Activated T-cell treated with anti-CD3 and anti-CD28 coated beads, Interleukin-2, amount 50 U/mL, for 72 hours (primary cell): Measurements from ENCODE around the gene FCGR3A. TPM values are rescaled to one million over a fixed set of nuclear protein-coding genes. Genes with fewer than 3 reads are reported as not detected.
A peak's percentile ranks its signal among the peaks of the same experiment; 100 is the strongest.
"Not testable (repeated sequence)": the region's sequence is repeated elsewhere in the genome, so short reads cannot be mapped to it uniquely, and the experiment has no call there.

Experiments
- ATAC-seq, 2 donors: fragments of 150-1000 bp; cut with Tn5 transposase; replicated peaks in 1 of 2; 2 replicates each; pipeline ENCODE4 v1.10.0; 2021; ENCODE audit warnings: moderate library complexity in 2 of 2, mild to moderate bottlenecking in 1 of 2
- DNase-seq, 2 donors: peaks; one replicate each; pipeline ENCODE4 v3.0.0; 2021 to 2022; ENCODE audit warnings: mixed read lengths in 1 of 2
- H3K27ac Mint-ChIP-seq: one replicate; pipeline ENCODE4 v1.8.0; 2022; ENCODE audit warnings: mild to moderate bottlenecking, moderate library complexity, mixed read lengths
- H3K27me3 Mint-ChIP-seq: one replicate; pipeline ENCODE4 v1.8.0; 2022; ENCODE audit warnings: low read depth, mixed read lengths
- H3K36me3 Mint-ChIP-seq, 2 donors: one replicate each; pipeline ENCODE4 v1.8.0; 2022; ENCODE audit warnings: mixed read lengths in 2 of 2, mild to moderate bottlenecking in 1 of 2; ENCODE audit not compliant: insufficient read depth in 2 of 2
- H3K4me1 Mint-ChIP-seq: one replicate; pipeline ENCODE4 v1.8.0; 2022; ENCODE audit warnings: low read depth, mixed read lengths
- H3K4me3 Mint-ChIP-seq, 2 donors: one replicate each; pipeline ENCODE4 v1.8.0; 2022; ENCODE audit warnings: mild to moderate bottlenecking in 2 of 2, mixed read lengths in 2 of 2, moderate library complexity in 2 of 2
- H3K9me3 Mint-ChIP-seq, 2 donors: one replicate each; pipeline ENCODE4 v1.8.0; 2022; ENCODE audit warnings: mixed read lengths in 2 of 2
- total RNA-seq, 2 donors: library from RNA; stranded (reverse); gene quantifications; one replicate each; pipeline ENCODE4 v1.2.3, GENCODE V29; 2022

FCGR3A gene
- total RNA-seq, 2 donors from 2014 or later = 0.38 to 1.5 TPM

GRCh38 chr1:161548749-161549406, 740 bp downstream of the FCGR3A start:
- not testable (repeated sequence) for H3K27ac Mint-ChIP-seq, H3K27me3 Mint-ChIP-seq, DNase-seq, H3K9me3 Mint-ChIP-seq, ATAC-seq, H3K4me1 Mint-ChIP-seq, H3K4me3 Mint-ChIP-seq, H3K36me3 Mint-ChIP-seq

DNA sequence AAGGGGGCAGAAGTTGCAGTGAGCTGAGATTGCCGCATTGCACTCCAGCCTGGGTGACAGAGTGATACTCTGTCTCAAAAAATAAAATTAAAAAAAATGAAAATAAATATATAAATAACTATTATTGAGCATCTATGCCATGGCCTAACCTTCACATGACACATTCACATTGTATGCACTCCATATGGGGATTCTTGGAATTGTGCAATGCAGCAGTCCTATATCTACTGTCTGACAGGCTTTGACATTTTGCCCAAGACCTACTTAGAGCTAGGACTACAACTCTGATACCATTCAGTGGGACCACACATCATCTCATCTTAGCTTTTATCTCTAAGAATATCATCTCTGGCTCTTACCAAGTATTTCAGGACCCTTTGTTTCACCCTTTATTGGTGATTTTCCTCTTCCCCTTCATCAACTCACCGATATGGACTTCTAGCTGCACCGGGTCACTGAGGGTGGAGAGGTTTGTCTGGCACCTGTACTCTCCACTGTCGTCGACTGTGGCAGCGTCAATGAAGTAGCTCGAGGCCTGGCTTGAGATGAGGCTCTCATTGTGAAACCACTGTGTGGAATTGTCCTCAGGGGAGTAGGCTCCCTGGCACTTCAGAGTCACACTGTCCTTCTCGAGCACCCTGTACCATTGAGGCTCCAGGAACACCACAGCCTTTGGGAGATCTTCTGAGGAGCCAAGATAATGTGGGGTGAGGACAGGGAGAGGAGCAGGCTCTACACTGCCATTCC, 1.4 kb downstream of the FCGR3A start:
- not testable (repeated sequence) for DNase-seq, H3K36me3 Mint-ChIP-seq, ATAC-seq, H3K4me3 Mint-ChIP-seq, H3K27me3 Mint-ChIP-seq, H3K4me1 Mint-ChIP-seq, H3K27ac Mint-ChIP-seq, H3K9me3 Mint-ChIP-seq

DNA sequence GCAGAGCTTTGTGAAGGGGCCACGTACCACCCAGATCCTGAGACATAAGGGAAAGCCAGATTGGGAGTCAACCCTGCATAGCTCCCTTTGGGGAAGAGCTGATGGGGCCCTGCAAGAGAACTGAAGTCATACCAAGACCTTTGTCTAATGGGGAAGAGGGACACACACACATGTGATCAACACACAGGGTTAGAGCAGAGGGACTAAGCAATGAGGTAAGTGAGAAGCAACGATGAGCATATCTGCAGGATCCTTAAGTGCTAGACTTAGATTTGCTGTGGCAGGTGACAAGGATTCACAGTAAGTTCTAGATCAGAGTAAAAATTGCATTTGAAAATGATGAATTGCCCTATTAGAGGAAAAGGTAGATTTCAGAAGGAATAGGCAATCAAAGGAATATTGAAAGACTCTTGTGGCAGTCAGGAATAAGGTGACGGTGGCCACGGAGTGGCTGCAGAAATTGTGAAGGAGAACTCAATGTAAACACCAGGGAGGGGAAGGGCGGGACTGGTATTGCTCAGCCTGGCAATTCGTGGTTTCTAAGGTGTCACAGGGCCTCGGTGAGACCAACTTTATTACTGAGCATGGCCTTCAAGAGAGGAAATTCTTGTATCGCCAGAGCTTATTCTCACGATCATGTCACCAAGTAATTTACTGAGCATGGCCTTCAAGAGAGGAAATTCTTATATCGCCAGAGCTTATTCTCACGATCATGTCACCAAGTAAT, 4.5 kb downstream of the FCGR3A start:
- H3K27ac Mint-ChIP-seq = peak overlapping the region; percentile 18
- H3K4me3 Mint-ChIP-seq = peak overlapping the region in 1 of 2 donors; percentile 52
- not testable (repeated sequence) for H3K9me3 Mint-ChIP-seq, H3K27me3 Mint-ChIP-seq, H3K36me3 Mint-ChIP-seq, DNase-seq
- H3K4me1 Mint-ChIP-seq = peaks cover 40% of the 10 kb centered on the region
- ATAC-seq = peak in 1 of 2 donors; percentile 37

GRCh38 chr1:161543125-161543524, 6.5 kb downstream of the FCGR3A start:
- Mint-ChIP-seq H3K4me3 (peak overlapping the region in 1 of 2 donors; percentile 48), H3K4me1 (peaks cover 47% of the 10 kb centered on the region)
- H3K36me3 Mint-ChIP-seq, ATAC-seq, H3K9me3 Mint-ChIP-seq, H3K27ac Mint-ChIP-seq, DNase-seq, H3K27me3 Mint-ChIP-seq: not testable (repeated sequence)

- H3K27me3 Mint-ChIP-seq, H3K9me3 Mint-ChIP-seq, H3K36me3 Mint-ChIP-seq, H3K27ac Mint-ChIP-seq: not testable (repeated sequence)
- DNase-seq (peak; percentile 58 to 61), ATAC-seq (peak; percentile 68 to 78)
- Mint-ChIP-seq H3K4me3 (peak overlapping the region; percentile 6 to 48), H3K4me1 (peaks cover 55% of the 10 kb centered on the region)
Observed at GRCh38 chr1:161542091-161542559, 7.5 kb downstream of the FCGR3A start.

- ATAC-seq (peak; percentile 29 to 48), DNase-seq (peak in 1 of 2 donors; percentile 10)
- Mint-ChIP-seq H3K4me3 (peak overlapping the region; percentile 87 to 97), H3K27ac (peak overlapping the region; percentile 99), H3K4me1 (peaks cover 55% of the 10 kb centered on the region)
- H3K27me3 Mint-ChIP-seq, H3K36me3 Mint-ChIP-seq, H3K9me3 Mint-ChIP-seq: not testable (repeated sequence)
Observed at GRCh38 chr1:161540570-161540960, 9.1 kb downstream of the FCGR3A start.

- not testable (repeated sequence) for H3K9me3 Mint-ChIP-seq, H3K36me3 Mint-ChIP-seq, H3K27me3 Mint-ChIP-seq
- Mint-ChIP-seq H3K4me3 (peak overlapping the region; percentile 87 to 97), H3K4me1 (peaks cover 50% of the 10 kb centered on the region), H3K27ac (peak overlapping the region; percentile 99)
- ATAC-seq = peak; percentile 79
- DNase-seq = peak; percentile 88 to 92
Observed at GRCh38 chr1:161539731-161540569, 9.7 kb downstream of the FCGR3A start.

DNA sequence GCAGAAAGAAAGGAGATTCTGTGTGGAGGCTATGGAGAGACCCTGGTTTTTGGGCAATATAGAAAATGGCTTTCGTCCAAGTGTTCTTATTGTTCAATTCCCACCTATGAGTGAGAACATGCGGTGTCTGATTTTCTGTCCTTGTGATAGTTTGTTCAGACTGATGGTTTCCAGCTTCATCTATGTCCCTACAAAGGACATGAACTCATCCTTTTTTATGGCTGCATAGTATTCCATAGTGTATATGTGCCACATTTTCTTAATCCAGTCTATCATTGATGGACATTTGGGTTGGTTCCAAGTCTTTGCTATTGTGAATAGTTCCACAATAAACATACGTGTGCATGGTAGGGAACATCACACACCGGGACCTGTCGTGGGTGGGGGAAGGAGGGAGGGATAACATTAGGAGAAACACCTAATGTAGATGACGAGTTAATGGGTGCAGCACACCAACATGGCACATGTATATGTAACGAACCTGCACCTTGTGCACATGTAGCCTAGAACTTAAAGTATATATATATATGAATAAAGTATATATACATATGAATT, 10.6 kb downstream of the FCGR3A start:
- not testable (repeated sequence) for H3K9me3 Mint-ChIP-seq
- peak overlapping the region; percentile 87 to 97 for H3K4me3 Mint-ChIP-seq

DNA sequence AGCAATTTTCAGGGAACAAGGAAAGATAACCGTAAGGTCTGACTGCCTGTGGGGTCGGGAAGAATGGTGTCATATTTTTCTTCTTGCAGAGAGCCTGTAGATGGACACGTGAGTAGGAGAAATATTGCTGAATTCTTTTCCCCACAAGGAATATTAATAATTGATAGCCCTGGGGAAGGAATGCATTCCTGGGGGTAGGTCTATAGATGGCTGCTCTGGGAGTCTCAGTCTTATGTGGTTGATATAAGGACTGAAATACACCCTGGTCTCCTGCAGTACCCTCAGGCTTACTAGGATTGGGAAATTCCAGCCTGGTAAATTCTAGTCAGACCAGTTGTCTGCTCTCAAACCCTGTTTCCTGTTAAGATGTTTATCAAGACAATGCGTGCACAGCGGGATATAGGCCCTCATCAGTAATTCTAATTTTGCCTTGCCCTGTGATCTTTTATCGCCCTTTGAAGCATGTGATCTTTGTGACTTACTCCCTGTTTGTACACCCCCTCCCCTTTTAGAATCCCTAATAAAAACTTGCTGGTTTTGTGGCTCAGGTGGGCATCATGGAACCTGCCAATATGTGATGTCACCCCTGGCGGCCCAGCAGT, 12.4 kb downstream of the FCGR3A start:
- DNase-seq, H3K27ac Mint-ChIP-seq, H3K9me3 Mint-ChIP-seq, ATAC-seq, H3K27me3 Mint-ChIP-seq, H3K4me3 Mint-ChIP-seq, H3K36me3 Mint-ChIP-seq: not testable (repeated sequence)
- peaks cover 40% of the 10 kb centered on the region for H3K4me1 Mint-ChIP-seq

More for the DNA sequence above, 10.6 kb downstream of the FCGR3A start:
- not testable (repeated sequence) for DNase-seq, H3K36me3 Mint-ChIP-seq, H3K27me3 Mint-ChIP-seq, ATAC-seq, H3K27ac Mint-ChIP-seq
- peaks cover 48% of the 10 kb centered on the region for H3K4me1 Mint-ChIP-seq

GRCh38 chr1:161532644-161533567, 16.7 kb downstream of the FCGR3A start:
- H3K27me3 Mint-ChIP-seq, DNase-seq, H3K4me3 Mint-ChIP-seq, H3K36me3 Mint-ChIP-seq, H3K9me3 Mint-ChIP-seq, H3K27ac Mint-ChIP-seq, ATAC-seq: not testable (repeated sequence)
- peaks cover 30% of the 10 kb centered on the region for H3K4me1 Mint-ChIP-seq

GRCh38 chr1:161531986-161532643, 17.5 kb downstream of the FCGR3A start:
- no peak for DNase-seq
- H3K27me3 Mint-ChIP-seq = no peaks in the 10 kb centered on the region
- H3K4me1 Mint-ChIP-seq = peaks cover 23% of the 10 kb centered on the region
- no peak for ATAC-seq
- no peaks in the 10 kb centered on the region for H3K9me3 Mint-ChIP-seq
- H3K4me3 Mint-ChIP-seq = peak overlapping the region; percentile 39 to 66
- H3K27ac Mint-ChIP-seq = no peak overlapping the region
- no peaks in the 10 kb centered on the region for H3K36me3 Mint-ChIP-seq
